H9 (cell line): ENCODE measurements around the gene ALDH3A2. TPM values are rescaled to one million over a fixed set of nuclear protein-coding genes. Genes with fewer than 3 reads are reported as not detected.

Experiments used
- DNase-seq: peaks from one replicate; pipeline ENCODE4 v3.0.0-alpha.2; 2017
- H2AFZ ChIP-seq: one replicate; pipeline ENCODE4 v1.6.1; 2013; ENCODE audit warnings: mild to moderate bottlenecking, low read length, control low read depth, moderate library complexity
- H2AK5ac ChIP-seq: 2 replicates; pipeline ENCODE4 v1.6.1; 2013; ENCODE audit warnings: low read length, control low read depth, mixed read lengths; ENCODE audit not compliant: insufficient read length
- H2BK120ac ChIP-seq: one replicate; pipeline ENCODE4 v1.6.1; 2013; ENCODE audit warnings: low read depth, mild to moderate bottlenecking, low read length, control low read depth, inconsistent platforms; ENCODE audit not compliant: poor library complexity, severe bottlenecking
- H2BK12ac ChIP-seq: 2 replicates; pipeline ENCODE4 v1.6.1; 2013; ENCODE audit warnings: low read length, control low read depth, mixed read lengths, low read depth; ENCODE audit not compliant: insufficient read length
- H2BK15ac ChIP-seq: 2 replicates; pipeline ENCODE4 v1.6.1; 2013; ENCODE audit warnings: low read depth, low read length, control low read depth
- H2BK20ac ChIP-seq: one replicate; pipeline ENCODE4 v1.6.1; 2013; ENCODE audit warnings: low read depth, mild to moderate bottlenecking, low read length, control low read depth, inconsistent platforms; ENCODE audit not compliant: poor library complexity, severe bottlenecking
- H2BK5ac ChIP-seq: 2 replicates; pipeline ENCODE4 v1.6.1; 2013; ENCODE audit warnings: low read length, control low read depth, mixed read lengths; ENCODE audit not compliant: insufficient read length
- H3K14ac ChIP-seq: 2 replicates; pipeline ENCODE4 v1.6.1; 2013; ENCODE audit warnings: low read length, control low read depth; ENCODE audit not compliant: insufficient read depth
- H3K18ac ChIP-seq: 2 replicates; pipeline ENCODE4 v1.6.1; 2013; ENCODE audit warnings: low read depth, mild to moderate bottlenecking, mixed read lengths, low read length, control low read depth; ENCODE audit not compliant: insufficient read length
- H3K23ac ChIP-seq: 2 replicates; pipeline ENCODE4 v1.6.1; 2013; ENCODE audit warnings: low read length, control low read depth, mixed read lengths, low read depth; ENCODE audit not compliant: insufficient read length
- H3K23me2 ChIP-seq: 2 replicates; pipeline ENCODE4 v1.6.1; 2013; ENCODE audit warnings: low read depth, mild to moderate bottlenecking, mixed read lengths, low read length, control low read depth; ENCODE audit not compliant: insufficient read length, poor library complexity, severe bottlenecking
- H3K27ac ChIP-seq: 2 replicates; pipeline ENCODE4 v1.5.1; 2013; ENCODE audit warnings: low read length, control low read depth, mixed read lengths, low read depth; ENCODE audit not compliant: insufficient read length
- H3K27me3 ChIP-seq: 2 replicates; pipeline ENCODE4 v1.6.1; 2013; ENCODE audit warnings: low read length, control low read depth, inconsistent platforms; ENCODE audit not compliant: insufficient read depth
- H3K4ac ChIP-seq: 2 replicates; pipeline ENCODE4 v1.6.1; 2013; ENCODE audit warnings: low read depth, mild to moderate bottlenecking, control low read depth, inconsistent platforms, low read length, moderate library complexity
- H3K4me1 ChIP-seq: 2 replicates; pipeline ENCODE4 v1.6.1; 2013; ENCODE audit warnings: low read length, control low read depth, inconsistent platforms; ENCODE audit not compliant: insufficient read depth
- H3K4me2 ChIP-seq: 2 replicates; pipeline ENCODE4 v1.6.1; 2013; ENCODE audit warnings: low read length, control low read depth, mixed read lengths; ENCODE audit not compliant: insufficient read length, insufficient read depth
- H3K56ac ChIP-seq: 2 replicates; pipeline ENCODE4 v1.6.1; 2013; ENCODE audit warnings: low read depth, mild to moderate bottlenecking, mixed read lengths, low read length, control low read depth; ENCODE audit not compliant: insufficient read length
- H3K79me1 ChIP-seq: 2 replicates; pipeline ENCODE4 v1.6.1; 2013; ENCODE audit warnings: low read depth, mild to moderate bottlenecking, moderate library complexity, low read length, control low read depth, inconsistent platforms; ENCODE audit not compliant: insufficient read depth, poor library complexity, severe bottlenecking
- H3K79me2 ChIP-seq: 2 replicates; pipeline ENCODE4 v1.6.1; 2013; ENCODE audit warnings: low read length, control low read depth, inconsistent platforms; ENCODE audit not compliant: insufficient read depth
- H3K9ac ChIP-seq: 2 replicates; pipeline ENCODE4 v1.6.1; 2013; ENCODE audit warnings: low read length, control low read depth, mixed read lengths; ENCODE audit not compliant: insufficient read length; ENCODE audit errors: extremely low read depth
- H3K9me3 ChIP-seq: one replicate; pipeline ENCODE4 v1.6.1; 2013; ENCODE audit warnings: low read depth, low read length, inconsistent platforms; ENCODE audit not compliant: control insufficient read depth
- H3T11ph ChIP-seq: one replicate; pipeline ENCODE4 v1.6.1; 2013; ENCODE audit warnings: mild to moderate bottlenecking, low read length, control low read depth, inconsistent platforms
- H4K20me1 ChIP-seq: one replicate; pipeline ENCODE4 v1.6.1; 2013; ENCODE audit not compliant: control insufficient read depth, insufficient read length, insufficient read depth
- H4K5ac ChIP-seq: 2 replicates; pipeline ENCODE4 v1.6.1; 2013; ENCODE audit warnings: low read depth, mild to moderate bottlenecking, mixed read lengths, low read length, control low read depth; ENCODE audit not compliant: insufficient read length
- H4K8ac ChIP-seq: replicated peaks from 2 replicates; pipeline ENCODE4 v1.6.1; 2013; ENCODE audit warnings: low read length, control low read depth, mixed read lengths, low read depth; ENCODE audit not compliant: insufficient read length
- H4K91ac ChIP-seq: 2 replicates; pipeline ENCODE4 v1.6.1; 2013; ENCODE audit warnings: low read depth, mild to moderate bottlenecking, moderate library complexity, mixed read lengths, low read length, control low read depth; ENCODE audit not compliant: insufficient read length
- H3K27ac Mint-ChIP-seq, 3 experiments: 2 replicates in 2 of 3; 3 replicates in 1 of 3; pipeline ENCODE4 v1.8.0; 2020 to 2021; ENCODE audit warnings: mixed read lengths in 3 of 3, mild to moderate bottlenecking in 1 of 3, moderate library complexity in 1 of 3
- H3K27me3 Mint-ChIP-seq: 2 replicates; pipeline ENCODE4 v1.8.0; 2021; ENCODE audit warnings: low read depth, mild to moderate bottlenecking, moderate library complexity, mixed read lengths
- H3K36me3 Mint-ChIP-seq, 3 experiments: 2 replicates in 2 of 3; 3 replicates in 1 of 3; pipeline ENCODE4 v1.8.0; 2020 to 2021; ENCODE audit warnings: low read depth in 3 of 3, mixed read lengths in 3 of 3; ENCODE audit not compliant: insufficient read depth in 1 of 3
- H3K4me1 Mint-ChIP-seq, 2 experiments: 2 replicates each; pipeline ENCODE4 v1.8.0; 2020; ENCODE audit warnings: mixed read lengths in 2 of 2
- H3K4me3 Mint-ChIP-seq, 2 experiments: 2 replicates in 1 of 2; 3 replicates in 1 of 2; pipeline ENCODE4 v1.8.0; 2020 to 2021; ENCODE audit warnings: mild to moderate bottlenecking in 2 of 2, mixed read lengths in 2 of 2, moderate library complexity in 1 of 2
- H3K9me3 Mint-ChIP-seq, 2 experiments: 2 replicates in 1 of 2; 3 replicates in 1 of 2; pipeline ENCODE4 v1.8.0; 2020; ENCODE audit warnings: mild to moderate bottlenecking in 2 of 2, mixed read lengths in 2 of 2, moderate library complexity in 1 of 2
- CTCF ChIP-seq: fragments of 200-600 bp; sonication (generic); conservative IDR thresholded peaks from 3 replicates; pipeline ENCODE4 v1.8.0; 2021; ENCODE audit warnings: antibody characterized with exemption, mild to moderate bottlenecking
- WGBS: extraction: QIAGEN DNeasy Blood & Tissue Kit; methylation state at CpG from one replicate; pipeline ENCODE4 v1.1.7; 2013; ENCODE audit warnings: missing lambda C conversion rate, low lambda C conversion rate, mixed read lengths; ENCODE audit not compliant: insufficient read length; ENCODE audit errors: extremely low coverage; 5-methylcytosine and 5-hydroxymethylcytosine counted together
- total RNA-seq: library from RNA; stranded (reverse); gene quantifications from 2 replicates; pipeline ENCODE4 v1.2.1, GENCODE V29; 2021

ALDH3A2 gene
- total RNA-seq, 1 experiment from 2014 or later, result 100 TPM

GRCh38 chr17:19659366-19660177 is 11.0 kb downstream of the ALDH3A2 start:
- Histone ChIP-seq H2BK20ac (no peak overlapping the region), H3K27me3 (no peaks in the 10 kb centered on the region), H4K91ac (no peak overlapping the region), H3T11ph (no peak overlapping the region), H2BK120ac (no peak overlapping the region), H3K14ac (no peak overlapping the region), H2BK5ac (no peak overlapping the region), H4K8ac (no peak overlapping the region), H3K79me2 (0 out of 2 replicates have a peak, but pooled peaks cover 5% of the 10 kb centered on the region), H3K9me3 (peaks cover 10% of the 10 kb centered on the region), H2AFZ (no peak overlapping the region), H3K9ac (no peak overlapping the region), H3K4ac (no peak overlapping the region), H4K5ac (no peak overlapping the region), H3K18ac (no peak overlapping the region), H3K27ac (no peak overlapping the region), H3K56ac (no peak overlapping the region), H3K4me1 (peaks cover 3% of the 10 kb centered on the region; the same call in 1 of the 2 replicates), H4K20me1 (no peaks in the 10 kb centered on the region), H2BK15ac (no peak overlapping the region), H3K23ac (no peak overlapping the region), H3K23me2 (no peaks in the 10 kb centered on the region), H2BK12ac (no peak overlapping the region), H2AK5ac (no peak overlapping the region), H3K4me2 (no peak overlapping the region), H3K79me1 (peaks cover 3% of the 10 kb centered on the region)
- peaks cover 7 to 11% of the 10 kb centered on the region in 2 experiments for H3K9me3 Mint-ChIP-seq
- no CpG with 5 or more reads among the region's 7 CpGs for WGBS
- no peak for DNase-seq
- H3K4me1 Mint-ChIP-seq, result peaks cover 15% of the 10 kb centered on the region in 2 experiments
- no peak overlapping the region for H3K4me3 Mint-ChIP-seq
- TF ChIP-seq CTCF, result no peak
- H3K36me3 Mint-ChIP-seq, result peaks cover 43 to 82% (median 59%) of the 10 kb centered on the region in 3 experiments
- H3K27me3 Mint-ChIP-seq, result no peaks in the 10 kb centered on the region
- peak overlapping the region; percentile 49 to 96 (median 93); a peak in 5 of 7 replicates for H3K27ac Mint-ChIP-seq
